Mesendoderm (in vitro differentiated cells): ENCODE results near the gene LRRC28.

Experiments
- DNase-seq: peaks from one replicate; pipeline ENCODE4 v3.0.0; 2013
- H2AK5ac ChIP-seq: 2 replicates; pipeline ENCODE4 v1.6.1; 2013; ENCODE audit warnings: low read length, inconsistent platforms
- H2BK120ac ChIP-seq: 2 replicates; pipeline ENCODE4 v1.6.1; 2013; ENCODE audit warnings: low read depth, mild to moderate bottlenecking, low read length, moderate library complexity, mixed read lengths
- H2BK15ac ChIP-seq: replicated peaks from 2 replicates; pipeline ENCODE4 v1.6.1; 2013; ENCODE audit warnings: low read depth, mild to moderate bottlenecking, moderate library complexity
- H2BK5ac ChIP-seq: 2 replicates; pipeline ENCODE4 v1.6.1; 2013; ENCODE audit warnings: low read length, inconsistent platforms
- H3K18ac ChIP-seq: 2 replicates; pipeline ENCODE4 v1.6.1; 2013; ENCODE audit warnings: mild to moderate bottlenecking, low read length, mixed read lengths
- H3K23ac ChIP-seq: one replicate; pipeline ENCODE4 v1.6.1; 2013; ENCODE audit warnings: low read length
- H3K27ac ChIP-seq: 2 replicates; pipeline ENCODE4 v1.5.1; 2013; ENCODE audit warnings: low read depth, mild to moderate bottlenecking, inconsistent platforms, low read length, moderate library complexity
- H3K27me3 ChIP-seq: 2 replicates; pipeline ENCODE4 v1.6.1; 2013; ENCODE audit warnings: low read length, control low read depth, mild to moderate bottlenecking, inconsistent platforms; ENCODE audit not compliant: insufficient read depth, poor library complexity
- H3K36me3 ChIP-seq: 2 replicates; pipeline ENCODE4 v1.6.1; 2013; ENCODE audit warnings: low read length, inconsistent platforms; ENCODE audit not compliant: control insufficient read depth, insufficient read depth
- H3K4ac ChIP-seq: one replicate; pipeline ENCODE4 v1.6.1; 2013; ENCODE audit warnings: low read depth, mild to moderate bottlenecking, low read length, moderate library complexity
- H3K4me1 ChIP-seq: 2 replicates; pipeline ENCODE4 v1.6.1; 2013; ENCODE audit warnings: low read depth, low read length, inconsistent platforms; ENCODE audit not compliant: control insufficient read depth
- H3K4me2 ChIP-seq: 2 replicates; pipeline ENCODE4 v1.6.1; 2013; ENCODE audit warnings: low read length
- H3K4me3 ChIP-seq: 2 replicates; pipeline ENCODE4 v1.5.1; 2013; ENCODE audit warnings: mild to moderate bottlenecking, low read length
- H3K56ac ChIP-seq: one replicate; pipeline ENCODE4 v1.6.1; 2013; ENCODE audit warnings: low read length
- H3K79me1 ChIP-seq: 2 replicates; pipeline ENCODE4 v1.6.1; 2013; ENCODE audit warnings: low read length, inconsistent platforms
- H3K79me2 ChIP-seq: 2 replicates; pipeline ENCODE4 v1.6.1; 2013; ENCODE audit warnings: mild to moderate bottlenecking, low read length; ENCODE audit not compliant: control insufficient read depth, insufficient read depth
- H3K9ac ChIP-seq: 2 replicates; pipeline ENCODE4 v1.6.1; 2013; ENCODE audit warnings: low read length, inconsistent platforms
- H4K5ac ChIP-seq: one replicate; pipeline ENCODE4 v1.6.1; 2013; ENCODE audit warnings: low read length
- H4K8ac ChIP-seq: one replicate; pipeline ENCODE4 v1.6.1; 2013; ENCODE audit warnings: low read depth, mild to moderate bottlenecking, control low read depth, low read length, moderate library complexity
- WGBS: extraction: QIAGEN DNeasy Blood & Tissue Kit; methylation state at CpG from one replicate; pipeline ENCODE4 v1.1.7; 2013; ENCODE audit warnings: low lambda C conversion rate, missing lambda C conversion rate; ENCODE audit not compliant: insufficient coverage; ENCODE audit errors: extremely low coverage; 5-methylcytosine and 5-hydroxymethylcytosine counted together

Gene LRRC28

GRCh38 chr15:99264125-99264524, 12.8 kb downstream of the LRRC28 start:
- H3K23ac ChIP-seq, result no peak overlapping the region
- H2AK5ac ChIP-seq, result no peak overlapping the region
- H3K4me2 ChIP-seq, result no peak overlapping the region
- no CpG with 5 or more reads among the region's 5 CpGs for WGBS
- H2BK15ac ChIP-seq, result no peak overlapping the region
- no peaks in the 10 kb centered on the region for H3K36me3 ChIP-seq
- no peak overlapping the region for H3K9ac ChIP-seq
- no peak overlapping the region for H4K5ac ChIP-seq
- H3K79me2 ChIP-seq, result no peaks in the 10 kb centered on the region
- no peak for DNase-seq
- H3K18ac ChIP-seq, result no peak overlapping the region
- H3K27ac ChIP-seq, result no peak overlapping the region
- H3K4me1 ChIP-seq, result no peaks in the 10 kb centered on the region
- no peak overlapping the region for H3K56ac ChIP-seq
- H4K8ac ChIP-seq, result no peak overlapping the region
- H3K27me3 ChIP-seq, result no peaks in the 10 kb centered on the region
- no peak overlapping the region for H3K4ac ChIP-seq
- H3K79me1 ChIP-seq, result no peaks in the 10 kb centered on the region
- H3K4me3 ChIP-seq, result no peak overlapping the region
- H2BK5ac ChIP-seq, result no peak overlapping the region
- H2BK120ac ChIP-seq, result no peak overlapping the region

GRCh38 chr15:99265541-99266070, 14.3 kb downstream of the LRRC28 start:
- WGBS, result no CpG with 5 or more reads among the region's 3 CpGs
- no peak overlapping the region for H3K4me2 ChIP-seq
- no peaks in the 10 kb centered on the region for H3K79me1 ChIP-seq
- H3K4me1 ChIP-seq, result no peaks in the 10 kb centered on the region
- no peak overlapping the region for H2BK5ac ChIP-seq
- no peak overlapping the region for H3K27ac ChIP-seq
- DNase-seq, result no peak
- H4K8ac ChIP-seq, result no peak overlapping the region
- H3K9ac ChIP-seq, result no peak overlapping the region
- H3K36me3 ChIP-seq, result no peaks in the 10 kb centered on the region
- no peak overlapping the region for H3K56ac ChIP-seq
- no peak overlapping the region for H2BK120ac ChIP-seq
- H2AK5ac ChIP-seq, result no peak overlapping the region
- H3K23ac ChIP-seq, result no peak overlapping the region
- no peak overlapping the region for H3K4me3 ChIP-seq
- H2BK15ac ChIP-seq, result no peak overlapping the region
- H3K27me3 ChIP-seq, result no peaks in the 10 kb centered on the region
- no peak overlapping the region for H4K5ac ChIP-seq
- H3K18ac ChIP-seq, result no peak overlapping the region
- H3K79me2 ChIP-seq, result no peaks in the 10 kb centered on the region
- no peak overlapping the region for H3K4ac ChIP-seq

- no peaks in the 10 kb centered on the region for H3K79me1 ChIP-seq
- H2BK15ac ChIP-seq, result no peak overlapping the region
- no peak overlapping the region for H3K18ac ChIP-seq
- H3K56ac ChIP-seq, result no peak overlapping the region
- no peak overlapping the region for H3K23ac ChIP-seq
- no peak overlapping the region for H2AK5ac ChIP-seq
- no peak overlapping the region for H3K9ac ChIP-seq
- DNase-seq, result no peak
- no peaks in the 10 kb centered on the region for H3K4me1 ChIP-seq
- no peaks in the 10 kb centered on the region for H3K79me2 ChIP-seq
- no peak overlapping the region for H3K4ac ChIP-seq
- no peak overlapping the region for H4K5ac ChIP-seq
- H3K27me3 ChIP-seq, result no peaks in the 10 kb centered on the region
- H3K4me2 ChIP-seq, result no peak overlapping the region
- H3K4me3 ChIP-seq, result no peak overlapping the region
- no peak overlapping the region for H2BK120ac ChIP-seq
- no CpG with 5 or more reads among the region's 3 CpGs for WGBS
- H3K27ac ChIP-seq, result no peak overlapping the region
- no peaks in the 10 kb centered on the region for H3K36me3 ChIP-seq
- H4K8ac ChIP-seq, result no peak overlapping the region
- no peak overlapping the region for H2BK5ac ChIP-seq
Observed at GRCh38 chr15:99267957-99268356, 16.7 kb downstream of the LRRC28 start.

- Histone ChIP-seq H2AK5ac (no peak overlapping the region), H2BK15ac (no peak overlapping the region), H2BK5ac (no peak overlapping the region), H3K23ac (no peak overlapping the region), H4K5ac (no peak overlapping the region), H3K9ac (no peak overlapping the region), H3K36me3 (no peaks in the 10 kb centered on the region), H3K27ac (no peak overlapping the region), H3K79me2 (no peaks in the 10 kb centered on the region), H3K56ac (no peak overlapping the region), H3K18ac (no peak overlapping the region), H3K4me3 (no peak overlapping the region), H4K8ac (no peak overlapping the region), H3K4me2 (no peak overlapping the region), H2BK120ac (no peak overlapping the region), H3K4ac (no peak overlapping the region), H3K79me1 (no peaks in the 10 kb centered on the region), H3K4me1 (no peaks in the 10 kb centered on the region), H3K27me3 (no peaks in the 10 kb centered on the region)
- no peak for DNase-seq
- no CpG with 5 or more reads among the region's 5 CpGs for WGBS
Observed at GRCh38 chr15:99268431-99268830, 17.1 kb downstream of the LRRC28 start.

- Histone ChIP-seq H3K79me2 (no peaks in the 10 kb centered on the region), H3K4me1 (no peaks in the 10 kb centered on the region), H3K36me3 (no peaks in the 10 kb centered on the region), H4K8ac (no peak overlapping the region), H4K5ac (no peak overlapping the region), H3K79me1 (no peaks in the 10 kb centered on the region), H3K4me3 (no peak overlapping the region), H3K27me3 (no peaks in the 10 kb centered on the region), H3K4ac (no peak overlapping the region), H2BK15ac (no peak overlapping the region), H3K18ac (no peak overlapping the region), H2BK5ac (no peak overlapping the region), H3K27ac (no peak overlapping the region), H3K4me2 (no peak overlapping the region), H3K9ac (no peak overlapping the region), H2AK5ac (no peak overlapping the region), H2BK120ac (no peak overlapping the region), H3K23ac (no peak overlapping the region), H3K56ac (no peak overlapping the region)
- WGBS, result no CpG with 5 or more reads among the region's 3 CpGs
- no peak for DNase-seq
Observed at GRCh38 chr15:99273801-99274200, 22.5 kb downstream of the LRRC28 start.

- no peak overlapping the region for H2BK5ac ChIP-seq
- no peak overlapping the region for H3K27ac ChIP-seq
- H4K8ac ChIP-seq, result no peak overlapping the region
- no peak overlapping the region for H2AK5ac ChIP-seq
- no peak overlapping the region for H3K4me2 ChIP-seq
- H3K9ac ChIP-seq, result no peak overlapping the region
- H3K23ac ChIP-seq, result no peak overlapping the region
- no peak for DNase-seq
- no peaks in the 10 kb centered on the region for H3K79me1 ChIP-seq
- H3K36me3 ChIP-seq, result no peaks in the 10 kb centered on the region
- no CpG with 5 or more reads among the region's 2 CpGs for WGBS
- H2BK15ac ChIP-seq, result no peak overlapping the region
- no peak overlapping the region for H3K56ac ChIP-seq
- H3K27me3 ChIP-seq, result no peaks in the 10 kb centered on the region
- no peak overlapping the region for H3K4ac ChIP-seq
- no peak overlapping the region for H4K5ac ChIP-seq
- H3K79me2 ChIP-seq, result no peaks in the 10 kb centered on the region
- H2BK120ac ChIP-seq, result no peak overlapping the region
- H3K18ac ChIP-seq, result no peak overlapping the region
- H3K4me3 ChIP-seq, result no peak overlapping the region
- H3K4me1 ChIP-seq, result no peaks in the 10 kb centered on the region
Observed at GRCh38 chr15:99275061-99275460, 23.8 kb downstream of the LRRC28 start.
